ENCODE results near the gene ATP10A. TPM values are rescaled to one million over a fixed set of nuclear protein-coding genes. Genes with fewer than 3 reads are reported as not detected.

The ATP10A gene
- total RNA-seq, 1 donor from 2014 or later = 5.7 TPM

- no peak for DNase-seq (ENCODE audit: low spot score)
- ATAC-seq = no peak
- intact Hi-C loops (cut with DNase I) = no loop called here
These were observed 161.2 kb downstream of the ATP10A start for GRCh38 chr15:25701721-25702465.

DNA sequence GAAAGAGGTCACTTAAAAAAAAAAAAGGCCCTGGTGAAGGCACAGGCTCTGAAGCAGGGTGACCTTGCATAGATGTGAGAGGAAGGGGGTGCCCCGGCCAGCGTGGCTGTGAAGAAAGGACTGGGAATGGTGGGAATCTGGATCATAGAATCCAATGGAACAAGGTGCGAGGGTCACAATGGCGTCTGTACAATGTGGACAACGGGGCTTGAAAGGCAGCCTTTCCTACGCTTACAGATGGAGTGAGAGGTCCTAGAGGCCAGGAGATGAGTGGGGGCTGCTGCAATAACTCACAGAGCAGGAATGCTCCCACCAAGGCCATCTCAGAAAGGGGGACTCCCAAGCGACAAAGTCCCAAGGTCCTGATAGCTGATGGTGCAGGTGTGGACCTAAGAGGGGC is 162.2 kb downstream of the ATP10A start:
- ATAC-seq = no peak
- DNase-seq (ENCODE audit: low spot score) = no peak
- intact Hi-C loops (cut with DNase I) = no loop called here

- ATAC-seq = no peak
- intact Hi-C loops (cut with DNase I) = no loop called here
- DNase-seq (ENCODE audit: low spot score) = no peak
These were observed 165.5 kb downstream of the ATP10A start for GRCh38 chr15:25697586-25697985.

DNA sequence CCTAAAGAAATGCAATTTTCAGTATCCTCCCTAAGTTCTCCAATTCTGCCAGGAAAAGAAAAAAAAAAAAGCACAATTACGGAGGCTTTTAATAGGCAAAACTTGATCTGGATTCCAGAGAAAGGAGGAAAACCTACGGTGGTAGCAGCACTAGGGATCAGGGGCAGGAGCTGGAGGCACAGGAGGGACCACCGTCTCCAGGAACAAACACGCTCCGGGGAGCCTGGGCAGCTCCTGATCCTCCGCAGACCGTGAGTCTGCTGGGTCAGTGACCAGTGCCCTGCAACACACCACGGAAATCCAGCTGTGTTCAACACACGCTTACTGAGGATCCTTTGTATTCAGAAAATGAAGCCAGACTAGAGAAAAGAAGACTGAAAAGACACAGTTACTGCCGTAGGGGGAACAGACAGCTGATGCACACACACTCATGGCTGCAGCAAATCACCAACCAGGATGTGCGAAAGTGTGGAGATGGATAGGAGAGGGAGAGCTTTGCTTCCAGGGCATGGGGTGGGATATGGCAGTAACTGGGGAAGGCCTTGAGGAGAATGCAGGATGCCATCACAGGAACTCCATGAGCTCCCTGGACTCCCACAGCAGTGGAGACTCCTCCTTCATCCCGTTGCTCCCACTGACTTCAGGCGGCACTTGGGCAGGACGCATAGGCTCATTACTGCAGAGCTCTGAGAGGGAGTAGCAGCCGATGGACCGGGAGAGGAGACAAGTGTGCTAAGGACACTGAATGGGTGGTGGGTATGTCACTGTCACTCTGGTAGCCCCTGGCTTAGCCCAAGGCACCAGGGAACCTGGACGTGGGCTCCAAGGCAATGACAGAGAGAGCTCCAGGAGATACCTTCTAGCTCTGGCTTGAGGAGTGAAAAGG is 167.0 kb downstream of the ATP10A start:
- intact Hi-C loops (cut with DNase I) = no loop called here
- ATAC-seq (no peak), DNase-seq (ENCODE audit: low spot score) (no peak)

DNA sequence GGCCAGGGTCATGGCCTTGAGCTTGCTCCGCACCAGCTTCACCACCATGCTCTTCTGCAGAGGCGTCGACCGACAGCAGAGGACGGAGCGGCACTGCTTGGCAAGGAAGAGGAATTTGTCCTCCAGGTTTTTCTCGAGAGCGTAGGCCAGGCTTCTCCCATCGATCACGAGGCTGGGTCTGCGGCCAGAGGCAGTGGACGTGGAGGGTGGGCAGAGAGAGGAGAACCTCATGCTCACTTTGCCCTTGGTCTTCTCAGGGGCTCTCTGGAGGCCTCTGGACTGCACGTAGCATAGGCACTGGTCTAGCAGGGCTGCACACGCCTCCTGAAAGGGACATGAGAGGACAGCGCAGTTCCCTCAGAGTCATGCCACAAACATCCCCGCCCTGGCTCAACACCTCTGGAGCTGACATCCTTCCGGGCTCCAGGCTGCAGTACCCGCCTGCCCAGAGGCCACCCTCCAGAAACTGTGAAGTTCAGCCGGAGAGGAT is 168.3 kb downstream of the ATP10A start:
- DNase-seq (ENCODE audit: low spot score) (peak; percentile 31), ATAC-seq (no peak)
- intact Hi-C loops (cut with DNase I) = no loop called here

GRCh38 chr15:25694239-25694584 is 168.9 kb downstream of the ATP10A start:
- ATAC-seq = peak; percentile 9
- DNase-seq (ENCODE audit: low spot score) = peak; percentile 22
- intact Hi-C loops (cut with DNase I) = no loop called here

GRCh38 chr15:25693321-25694238 is 169.5 kb downstream of the ATP10A start:
- peak; percentile 68 for ATAC-seq
- peak; percentile 62 for DNase-seq (ENCODE audit: low spot score)
- intact Hi-C loops (cut with DNase I) = no loop called here

DNA sequence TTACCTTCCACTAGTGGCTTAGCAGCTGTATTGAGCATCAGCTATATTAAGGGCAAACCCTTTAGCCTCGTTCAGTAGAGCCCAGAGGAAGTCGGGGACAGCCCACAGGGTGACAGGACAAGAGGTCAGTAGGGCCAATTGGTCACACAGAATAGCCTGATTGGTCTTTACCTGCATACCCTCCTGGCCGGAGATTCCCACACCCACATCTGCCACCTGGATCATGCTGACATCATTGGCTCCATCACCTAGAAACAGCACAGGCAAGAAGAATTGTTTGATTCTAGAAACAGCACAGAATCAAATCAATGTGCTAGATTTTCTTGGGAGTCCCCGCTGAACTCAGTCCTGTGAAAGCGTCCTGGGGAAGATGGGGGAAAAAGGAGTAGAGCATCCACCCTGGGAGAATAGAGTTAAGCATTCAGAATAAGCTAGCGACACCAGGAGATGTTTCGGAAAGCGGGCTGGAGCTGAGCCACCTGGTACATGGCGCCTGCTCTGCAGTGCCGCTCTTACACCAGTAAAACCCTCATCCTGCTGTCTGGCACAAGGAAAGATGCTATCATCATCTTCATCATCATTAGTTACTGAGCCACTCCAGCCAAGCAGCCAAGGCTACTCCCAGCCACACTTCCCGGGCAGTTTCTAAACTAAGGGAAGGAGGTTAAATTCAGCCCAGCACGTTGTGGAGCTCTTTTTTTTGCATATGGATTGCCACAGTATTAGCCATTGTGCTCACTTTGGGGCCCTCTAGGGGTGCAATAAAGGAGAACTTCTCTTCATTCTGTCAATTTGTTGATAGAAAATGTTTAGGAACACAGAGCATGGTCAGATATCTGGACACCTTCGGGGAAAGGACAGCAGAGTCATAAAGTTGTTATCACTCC is 171.3 kb downstream of the ATP10A start:
- DNase-seq (ENCODE audit: low spot score) (no peak), ATAC-seq (no peak)
- intact Hi-C loops (cut with DNase I) = no loop called here

- ATAC-seq = no peak
- intact Hi-C loops (cut with DNase I) = no loop called here
- DNase-seq (ENCODE audit: low spot score) = no peak
These were observed 172.2 kb downstream of the ATP10A start for GRCh38 chr15:25690673-25691543.

DNA sequence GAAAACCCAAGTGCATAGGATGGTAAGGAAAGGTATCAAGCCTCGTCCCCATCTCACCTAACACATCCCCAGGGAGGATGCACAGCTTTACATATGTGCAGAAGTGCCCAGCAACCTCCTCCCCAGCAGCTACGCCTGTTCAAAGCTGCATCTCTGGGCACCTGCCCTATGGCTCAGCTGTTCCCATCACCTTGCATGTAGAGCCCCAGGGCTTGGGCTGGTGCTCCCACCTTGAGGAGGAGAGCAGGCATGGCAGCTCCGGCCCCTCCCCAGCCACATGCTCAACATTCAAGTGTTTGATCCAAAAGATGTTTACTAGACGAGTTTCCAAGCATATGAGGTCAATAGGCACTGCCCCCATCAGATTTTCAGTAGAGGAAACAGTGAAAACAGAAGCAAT is 173.5 kb downstream of the ATP10A start:
- ATAC-seq (no peak), DNase-seq (ENCODE audit: low spot score) (no peak)
- intact Hi-C loops (cut with DNase I) = no loop called here

DNA sequence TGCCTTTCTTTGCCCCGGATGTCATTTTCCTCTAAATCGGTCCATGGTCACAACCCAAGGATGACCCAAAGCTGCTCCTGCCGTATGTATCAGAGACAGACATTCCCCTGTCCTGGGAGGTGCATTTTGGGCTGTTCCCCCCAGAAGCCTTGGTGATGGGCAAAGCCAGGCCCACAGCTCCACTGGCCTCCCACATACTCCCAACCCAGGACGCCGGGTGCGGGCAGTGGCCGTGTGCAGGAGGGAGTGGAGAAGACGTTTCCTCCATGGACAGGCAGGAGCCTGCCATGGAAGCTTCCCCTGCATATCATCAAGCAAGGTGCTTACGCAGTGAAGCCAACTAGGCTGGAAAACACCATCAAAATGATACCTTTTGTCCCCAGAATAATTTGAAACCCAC is 175.0 kb downstream of the ATP10A start:
- intact Hi-C loops (cut with DNase I) = no loop called here
- ATAC-seq (no peak), DNase-seq (ENCODE audit: low spot score) (no peak)

GRCh38 chr15:25687689-25688088 is 175.4 kb downstream of the ATP10A start:
- intact Hi-C loops (cut with DNase I) = no loop called here
- DNase-seq (ENCODE audit: low spot score) = no peak
- no peak for ATAC-seq

DNA sequence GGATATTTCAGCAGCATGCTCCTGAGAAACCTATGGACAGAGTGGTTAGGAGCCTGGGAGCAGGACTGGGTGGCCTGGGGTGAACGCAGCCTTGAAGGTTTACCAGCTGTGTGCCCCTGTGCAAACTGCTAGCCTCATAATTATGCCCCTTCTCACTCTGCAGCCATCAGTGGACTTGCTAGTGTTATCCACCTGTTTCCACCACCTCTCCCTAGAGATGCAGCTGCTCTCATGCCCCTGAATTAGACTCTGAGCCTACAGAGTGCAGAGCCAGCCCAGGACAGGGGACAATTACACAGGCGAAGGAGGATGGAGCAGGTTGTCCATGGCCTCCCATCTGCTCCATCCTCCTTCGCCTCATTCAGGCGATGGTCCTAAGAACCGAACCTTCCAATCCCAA is 175.9 kb downstream of the ATP10A start:
- ATAC-seq (no peak), DNase-seq (ENCODE audit: low spot score) (no peak)
- intact Hi-C loops (cut with DNase I) = no loop called here

- ATAC-seq = no peak
- DNase-seq (ENCODE audit: low spot score) = no peak
- intact Hi-C loops (cut with DNase I) = no loop called here
These were observed 176.3 kb downstream of the ATP10A start for GRCh38 chr15:25686780-25687179.

DNA sequence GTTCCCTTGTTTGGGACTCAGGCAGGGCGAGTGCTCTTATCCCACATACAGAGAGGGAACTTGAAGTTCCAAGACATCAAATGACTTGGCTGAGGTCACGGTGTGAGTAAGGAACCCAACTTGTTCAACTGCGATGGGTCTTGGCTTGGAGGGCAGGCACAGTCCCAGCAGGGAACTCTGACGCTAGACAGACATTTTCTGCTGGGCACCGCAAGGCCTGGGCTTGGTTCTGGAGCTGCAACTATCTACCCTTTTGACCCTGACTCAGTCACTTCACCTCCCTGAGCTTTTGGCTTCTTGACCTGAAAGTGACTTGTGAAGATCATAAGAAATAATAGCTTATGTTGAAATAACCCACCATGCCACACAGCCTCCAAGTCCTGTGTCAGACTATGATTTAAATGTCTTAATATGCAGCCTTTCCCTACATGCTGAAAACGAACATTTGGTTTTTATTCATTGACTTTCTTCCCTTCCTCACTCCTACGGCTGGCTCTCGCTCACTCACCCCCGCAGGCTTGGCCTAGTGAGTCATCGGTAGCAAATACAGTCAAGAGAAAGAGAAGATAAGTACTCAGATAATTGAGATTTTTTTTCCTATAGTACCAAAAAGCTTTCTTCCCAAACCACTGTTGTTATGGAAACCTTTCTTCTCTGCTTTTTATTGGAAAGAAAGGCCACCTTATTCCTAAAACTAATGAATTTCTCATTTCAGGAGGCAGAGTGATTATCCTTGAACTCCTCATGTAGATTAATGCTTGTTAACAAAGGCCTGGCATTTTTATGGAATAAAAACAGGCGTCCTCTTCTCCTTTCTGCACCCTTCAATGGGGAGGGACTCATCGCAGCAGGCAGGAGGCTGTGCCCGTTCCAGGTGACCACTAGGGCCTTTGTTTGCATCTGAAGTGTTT is 178.4 kb downstream of the ATP10A start:
- intact Hi-C loops (cut with DNase I) = no loop called here

DNA sequence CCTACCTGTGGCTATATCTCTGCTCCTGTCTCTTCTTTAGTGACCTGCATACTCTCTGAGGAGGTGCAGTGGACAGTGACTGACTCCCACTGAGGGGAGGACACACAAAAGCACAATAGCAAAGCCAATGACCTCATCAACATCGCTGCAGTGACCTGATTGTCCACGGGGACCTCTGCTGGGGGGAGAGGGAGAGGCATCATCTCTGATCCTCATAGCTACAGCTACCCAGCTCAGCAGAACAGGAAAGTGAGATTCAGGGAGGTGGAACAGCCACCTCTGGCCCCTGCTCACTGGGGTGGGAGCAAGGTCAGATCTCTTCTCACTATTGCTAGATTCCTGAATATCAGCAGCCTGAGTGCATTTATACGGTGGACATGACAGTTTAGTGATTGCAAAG is 179.2 kb downstream of the ATP10A start:
- intact Hi-C loops (cut with DNase I) = no loop called here
- DNase-seq (ENCODE audit: low spot score) (no peak), ATAC-seq (peak; percentile 3)

More for the DNA sequence above, 178.4 kb downstream of the ATP10A start:
- DNase-seq (ENCODE audit: low spot score) = no peak
- peak; percentile 81 for ATAC-seq

All from sciatic nerve (tissue), 2 donors.